Stimulated activated CD4-positive, alpha-beta T cell treated with anti-CD3 and anti-CD28 coated beads, TNF-alpha, amount 100 ng/mL, for 4 hours (primary cell): Measurements from ENCODE around the gene EPGN.

Experiments
- DNase-seq, 3 experiments: peaks; one replicate each; pipeline ENCODE4 v3.0.0-alpha.2; 2020; ENCODE audit warnings: low read depth in 3 of 3

Gene EPGN

DNA sequence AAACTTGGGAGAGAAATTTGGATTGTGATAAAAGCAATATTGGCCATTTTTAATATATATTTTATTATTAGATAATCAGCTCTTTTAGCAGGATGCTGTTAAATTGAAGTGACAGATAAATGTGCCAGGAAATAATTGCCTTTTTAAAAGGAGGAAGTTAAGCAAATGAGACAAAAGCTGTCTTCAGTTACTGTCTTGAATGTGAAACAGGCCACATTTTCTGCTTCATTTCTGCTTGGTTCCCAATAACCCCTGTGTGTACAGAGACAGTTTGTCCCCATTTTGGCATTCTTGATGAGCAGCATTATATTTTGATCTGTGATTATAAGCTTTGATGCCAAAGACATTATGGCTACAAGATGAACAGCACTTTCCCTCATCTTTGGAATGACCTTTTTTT is 953 bp downstream of the EPGN start:
- DNase-seq = no peak

- DNase-seq = no peak
These were observed 3.5 kb downstream of the EPGN start for GRCh38 chr4:74311696-74312313.

- no peak for DNase-seq
These were observed 6.1 kb downstream of the EPGN start for GRCh38 chr4:74314329-74314728.

DNA sequence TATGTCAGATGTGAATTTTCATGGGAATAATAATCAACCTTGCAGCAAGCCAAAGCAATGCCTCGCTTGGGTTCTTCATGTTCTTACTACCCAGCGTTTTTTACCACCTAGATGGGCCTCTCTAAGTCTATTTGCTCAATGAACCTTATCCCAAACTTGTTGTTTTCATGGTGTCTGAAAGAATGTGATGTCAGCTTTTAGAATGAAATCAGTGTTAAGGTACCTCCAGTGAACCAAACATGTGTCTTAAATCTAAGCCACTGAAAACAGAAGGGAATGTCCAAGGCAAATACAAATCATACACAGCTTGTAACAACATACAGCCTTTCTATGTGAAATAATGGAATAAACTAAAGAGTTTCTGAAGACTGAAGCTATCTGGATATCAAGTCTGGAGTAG is 6.7 kb downstream of the EPGN start:
- no peak for DNase-seq

GRCh38 chr4:74315376-74315775 is 7.1 kb downstream of the EPGN start:
- DNase-seq = no peak

- DNase-seq = no peak
These were observed 8.1 kb downstream of the EPGN start for GRCh38 chr4:74316397-74316796.

DNA sequence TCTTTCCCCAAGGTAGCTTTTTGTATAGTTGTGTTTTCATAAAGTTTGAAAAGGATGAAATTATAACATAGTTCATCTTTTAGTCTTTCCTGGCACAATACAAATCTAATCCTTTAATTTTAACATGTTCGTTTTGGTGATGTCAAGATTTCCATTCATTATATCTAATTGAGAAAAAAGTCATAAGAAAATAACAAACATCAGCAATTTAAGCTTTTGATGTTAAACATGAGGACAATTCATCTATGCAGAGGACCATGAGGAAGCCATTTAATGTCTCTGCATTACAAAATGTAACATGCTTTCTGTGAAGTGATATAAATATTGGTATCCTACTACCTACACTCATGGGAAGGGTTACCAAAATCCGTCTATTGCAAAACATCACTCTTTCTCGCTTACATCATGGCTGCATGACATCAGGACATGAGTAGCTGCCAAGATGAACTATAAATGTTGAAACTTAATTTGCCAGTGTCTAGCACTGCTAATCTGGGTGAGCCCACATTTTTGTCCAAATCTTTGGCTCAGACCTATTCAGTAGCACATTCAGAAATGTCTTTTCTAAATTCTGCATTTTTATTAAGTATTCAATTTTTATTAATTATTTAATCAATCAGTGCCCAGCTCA is 9.5 kb downstream of the EPGN start:
- DNase-seq = no peak

- DNase-seq = no peak
These were observed 10.0 kb downstream of the EPGN start for GRCh38 chr4:74318276-74318675.

DNA sequence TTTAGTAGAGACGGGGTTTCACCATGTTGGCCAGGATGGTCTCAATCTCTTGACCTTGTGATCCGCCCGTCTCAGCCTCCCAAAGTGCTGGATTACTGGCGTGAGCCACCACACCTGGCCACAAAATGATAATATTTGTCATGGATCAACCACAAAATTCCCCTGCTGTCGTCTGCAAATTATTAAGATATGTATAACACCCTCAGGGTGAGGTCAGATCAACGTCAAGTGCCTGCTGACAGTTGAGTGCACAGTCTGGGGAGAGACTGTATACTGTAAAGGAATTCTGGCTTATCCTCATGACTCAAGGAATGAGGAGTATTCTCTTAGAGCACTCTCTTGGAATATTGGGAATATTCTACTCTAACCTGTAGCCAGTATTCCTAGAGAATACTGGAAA is 11.2 kb downstream of the EPGN start:
- no peak for DNase-seq

GRCh38 chr4:74320559-74321118 is 12.4 kb downstream of the EPGN start:
- DNase-seq = peak in 2 of 3 experiments; percentile 8 to 18

DNA sequence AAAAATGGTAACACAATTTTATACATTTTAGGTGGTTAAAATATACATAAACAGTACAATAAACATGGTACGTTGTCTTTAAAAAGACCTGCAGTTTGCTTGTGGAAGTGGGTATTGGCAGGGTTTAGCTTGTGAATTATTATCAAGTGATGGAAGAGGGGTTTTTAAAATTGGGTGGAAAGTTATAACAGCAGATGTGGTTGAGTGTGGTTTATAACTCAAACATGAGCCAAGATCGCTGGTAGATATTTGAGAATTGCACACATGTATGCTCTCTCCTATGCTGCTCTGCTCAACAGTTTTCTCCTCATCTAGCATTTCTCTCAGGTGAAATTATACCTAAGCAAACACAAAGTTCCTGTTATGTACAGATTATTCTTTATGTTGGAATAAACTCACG is 14.0 kb downstream of the EPGN start:
- DNase-seq = no peak

DNA sequence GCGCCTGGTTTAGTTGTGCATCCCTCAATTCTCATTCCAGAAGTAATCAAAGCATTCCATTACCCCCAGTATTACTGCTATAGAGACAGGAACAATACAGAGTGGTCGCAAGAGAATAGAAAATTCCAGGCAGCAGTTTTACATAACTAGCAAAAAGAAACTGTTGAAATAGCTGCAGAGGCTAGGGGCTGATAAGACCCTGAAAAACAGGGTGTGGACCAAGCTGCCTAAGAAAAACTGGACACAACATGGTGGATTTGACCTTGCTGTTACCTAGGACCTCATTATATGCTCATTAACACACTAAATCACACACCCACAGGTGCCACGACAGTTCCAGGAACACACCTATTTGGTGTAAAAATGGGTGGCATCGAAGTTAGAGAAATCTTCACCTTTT is 15.4 kb downstream of the EPGN start:
- DNase-seq = no peak

GRCh38 chr4:74324262-74324661 is 16.0 kb downstream of the EPGN start:
- no peak for DNase-seq

GRCh38 chr4:74325886-74326285 is 17.6 kb downstream of the EPGN start:
- no peak for DNase-seq

DNA sequence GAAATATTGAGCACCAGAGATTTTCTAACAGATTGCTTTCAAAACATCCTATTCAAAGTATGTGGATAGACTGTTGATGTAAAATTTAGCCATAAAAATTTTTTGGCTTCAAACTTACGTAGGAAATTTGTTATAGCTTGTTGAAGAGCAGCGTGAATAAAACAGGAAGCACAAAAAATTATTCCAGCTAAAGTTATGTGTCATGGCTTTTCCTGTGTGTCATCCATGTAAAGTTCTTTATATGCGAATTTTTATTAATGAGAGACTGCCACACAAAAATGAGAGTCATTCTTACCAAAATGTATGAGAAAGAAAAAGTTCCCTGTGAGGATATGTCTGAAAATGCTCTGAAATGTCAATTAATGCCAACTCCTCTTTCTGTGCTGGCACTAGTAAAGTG is 19.5 kb downstream of the EPGN start:
- DNase-seq = no peak

DNA sequence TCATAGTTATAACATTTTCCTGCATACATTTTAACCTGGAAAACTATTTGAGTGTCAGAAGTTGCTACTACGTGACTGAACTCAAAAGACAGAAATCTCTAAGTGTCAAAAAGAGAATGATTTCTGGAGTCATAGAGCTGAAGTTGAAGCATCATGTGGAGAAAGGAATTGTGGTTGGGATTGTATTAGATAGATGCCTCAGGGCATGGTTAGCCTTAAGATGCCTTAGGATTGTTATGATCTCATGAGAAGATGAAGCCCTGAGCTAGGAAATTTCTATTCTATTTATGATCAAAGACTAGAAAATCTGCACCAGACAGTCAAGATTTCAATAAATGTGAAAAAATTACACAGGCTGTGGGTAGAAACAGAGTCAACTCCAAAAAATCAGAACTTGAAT is 20.2 kb downstream of the EPGN start:
- DNase-seq = no peak

GRCh38 chr4:74329307-74329706 is 21.0 kb downstream of the EPGN start:
- DNase-seq = no peak

DNA sequence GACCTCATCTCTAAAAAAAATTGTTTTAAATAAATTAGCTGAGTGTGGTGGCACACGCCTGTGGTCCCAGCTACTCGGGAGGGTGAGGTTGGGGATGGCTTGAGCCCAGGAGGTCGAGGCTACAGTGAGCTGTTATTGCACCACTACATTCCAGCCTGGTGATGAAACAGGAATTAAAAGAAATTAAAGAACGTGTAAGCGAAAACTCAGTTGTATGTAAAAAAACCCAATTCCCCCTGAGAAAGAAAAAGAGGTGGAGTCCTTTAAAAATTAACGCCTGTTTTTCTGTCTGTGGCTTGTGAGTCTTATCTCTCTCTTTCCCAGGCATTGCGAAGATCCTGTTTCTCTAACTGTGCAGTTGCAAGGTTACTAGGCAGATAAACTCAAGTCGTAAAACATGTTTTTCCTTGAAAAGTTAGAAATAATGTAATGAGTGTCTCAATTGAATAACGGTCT is 22.1 kb downstream of the EPGN start:
- no peak for DNase-seq

- DNase-seq = no peak
These were observed 23.0 kb downstream of the EPGN start for GRCh38 chr4:74331252-74331651.

- DNase-seq = no peak
These were observed 23.7 kb downstream of the EPGN start for GRCh38 chr4:74331944-74332343.

- no peak for DNase-seq
These were observed 26.4 kb downstream of the EPGN start for GRCh38 chr4:74334636-74335035.

- DNase-seq = no peak
These were observed 27.2 kb downstream of the EPGN start for GRCh38 chr4:74335341-74336021.

- no peak for DNase-seq
These were observed 30.6 kb downstream of the EPGN start for GRCh38 chr4:74338792-74339333.
